ENCODE measurements around the gene CRTC1.

Gene CRTC1

DNA sequence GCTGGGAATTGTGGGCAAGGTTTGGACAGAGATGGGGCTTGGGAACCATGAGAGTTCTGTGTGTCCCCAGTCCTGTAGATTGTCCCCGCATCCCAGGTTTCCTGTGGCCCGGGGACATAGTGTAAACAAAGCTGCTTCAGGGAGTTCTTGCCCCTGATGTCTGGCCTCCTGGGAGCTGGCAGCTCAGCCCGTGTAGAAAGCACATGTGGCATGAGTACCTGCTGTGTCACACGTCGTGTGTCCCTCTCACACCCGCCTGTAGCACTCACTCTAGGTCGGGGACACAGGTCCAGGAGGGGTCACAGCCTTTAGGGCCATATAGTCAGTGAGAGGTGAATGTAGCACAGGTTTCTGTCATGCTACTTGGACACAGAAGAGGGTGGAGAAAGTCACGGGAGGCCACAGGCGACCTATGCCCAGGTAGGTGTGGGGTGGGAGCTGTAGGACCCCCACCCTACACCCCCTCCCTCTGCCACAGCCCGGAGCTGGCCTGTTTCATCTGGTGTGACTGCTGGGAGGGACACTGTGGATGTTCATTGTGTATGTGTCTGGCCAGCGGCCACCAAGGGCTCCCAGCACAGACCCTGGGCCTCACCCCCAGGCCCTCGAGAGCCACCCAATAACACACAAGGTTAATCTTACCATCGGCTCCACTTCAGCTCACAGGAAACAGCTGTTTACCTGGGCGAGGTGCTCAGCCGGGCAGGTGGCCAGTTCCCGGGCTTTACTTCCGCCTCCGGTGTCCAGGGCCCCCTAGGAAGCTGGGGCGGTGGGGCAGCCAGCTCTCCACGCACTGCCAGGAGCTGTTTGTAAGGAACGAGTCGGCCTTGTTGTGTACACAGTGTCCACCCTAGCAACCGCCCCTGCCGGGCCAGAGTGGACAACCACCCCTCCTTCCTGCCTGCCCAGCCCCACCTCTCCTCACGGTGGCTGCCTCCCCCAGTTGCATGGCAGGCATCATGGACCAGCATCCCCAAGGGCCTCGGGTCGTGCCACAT is 57.9 kb downstream of the CRTC1 start:
- TF ChIP-seq ZFX (IDR thresholded peaks at IDR 0.05; ENCODE audit: borderline replicate concordance) (no peak), CTCF (IDR thresholded peaks at IDR 0.05) (no peak)
- peak overlapping the region; percentile 37; the same call in 1 of the 2 replicates for H3K27ac ChIP-seq

- H3K27ac ChIP-seq, result peak overlapping the region; percentile 37; the same call in 1 of the 2 replicates
- no peak for TF ChIP-seq CTCF (IDR thresholded peaks at IDR 0.05)
- TF ChIP-seq ZFX (IDR thresholded peaks at IDR 0.05; ENCODE audit: borderline replicate concordance), result no peak
Observed at GRCh38 chr19:18742324-18742723, 58.8 kb downstream of the CRTC1 start.

GRCh38 chr19:18742838-18743783 is 59.6 kb downstream of the CRTC1 start:
- TF ChIP-seq CTCF (IDR thresholded peaks at IDR 0.05) (no peak), ZFX (IDR thresholded peaks at IDR 0.05; ENCODE audit: borderline replicate concordance) (no peak)
- no peak overlapping the region for H3K27ac ChIP-seq

- H3K27ac ChIP-seq, result no peak overlapping the region
- TF ChIP-seq ZFX (IDR thresholded peaks at IDR 0.05; ENCODE audit: borderline replicate concordance) (no peak), CTCF (IDR thresholded peaks at IDR 0.05) (no peak)
Observed at GRCh38 chr19:18743784-18744418, 60.4 kb downstream of the CRTC1 start.

GRCh38 chr19:18745012-18745735 is 61.7 kb downstream of the CRTC1 start:
- TF ChIP-seq CTCF (IDR thresholded peaks at IDR 0.05), result no peak
- TF ChIP-seq ZFX (IDR thresholded peaks at IDR 0.05; ENCODE audit: borderline replicate concordance), result no peak
- no peak overlapping the region for H3K27ac ChIP-seq

- TF ChIP-seq CTCF (IDR thresholded peaks at IDR 0.05), result no peak
- no peak for TF ChIP-seq ZFX (IDR thresholded peaks at IDR 0.05; ENCODE audit: borderline replicate concordance)
- H3K27ac ChIP-seq, result no peak overlapping the region
Observed at GRCh38 chr19:18745931-18746330, 62.5 kb downstream of the CRTC1 start.
